HCT116 (cell line): Measurements from ENCODE around the gene CHTF8. TPM values are rescaled to one million over a fixed set of nuclear protein-coding genes. Genes with fewer than 3 reads are reported as not detected.

Experiments
- ATAC-seq: fragments of 200-7000 bp; cut with Tn5 transposase; 2 replicates; pipeline ENCODE4 v1.9.1; 2020; ENCODE audit warnings: mild to moderate bottlenecking, moderate library complexity
- BruUV-seq: library from RNA; stranded (reverse); fragments of 400-500 nt; replicated peaks from 2 replicates; lab custom pipeline; 2021; lab: Mats Ljungman, UMichigan
- CTCF ChIA-PET: fragments of 300-600 bp; sonication (Branson Sonifier 250); formaldehyde crosslinking; loops from one replicate; lab custom pipeline; 2021; ENCODE audit warnings: antibody characterized with exemption; lab: Charles Lee
- POLR2A ChIA-PET: fragments of 300-600, 350-600 bp; sonication (Branson Sonifier 250); formaldehyde crosslinking; loops from one replicate; lab custom pipeline; 2021; ENCODE audit warnings: antibody characterized with exemption; lab: Charles Lee
- RAD21 ChIA-PET, 2 experiments: fragments of 300-600 bp; sonication (Branson Sonifier 250); formaldehyde crosslinking; loops; one replicate each; lab custom pipeline; 2023; ENCODE audit warnings: low total read pairs in 2 of 2; ENCODE audit not compliant: uncharacterized antibody in 2 of 2, unreplicated experiment in 2 of 2, low non-redundant PET in 1 of 2; lab: Charles Lee
- DNase-seq: peaks from one replicate; pipeline ENCODE4 v3.0.0-alpha.2; 2010; ENCODE audit warnings: low read depth, low spot score
- H2AFZ ChIP-seq: fragments of 200-600 bp; shearing (Covaris generic), sonication (generic); 2 replicates; pipeline ENCODE4 v1.6.1; 2017; ENCODE audit warnings: low read depth, mixed run types, mixed read lengths, antibody characterized with exemption, low read length; ENCODE audit not compliant: poor library complexity, severe bottlenecking
- H3K27ac ChIP-seq: 2 replicates; pipeline ENCODE4 v1.5.1; 2012; ENCODE audit warnings: low read depth, low read length
- H3K27me3 ChIP-seq: fragments of 200-600 bp; sonication (generic); 2 replicates; pipeline ENCODE4 v1.6.1; 2016; ENCODE audit warnings: mixed run types, low read length, mixed read lengths; ENCODE audit not compliant: insufficient read depth
- H3K36me3 ChIP-seq, 2 experiments: fragments of 200-500 bp in 1 of 2; fragments of 200-600 bp in 1 of 2; sonication (Bioruptor generic) in 1 of 2; sonication (generic) in 1 of 2; 2 replicates each; pipeline versions ENCODE4 v1.5.1 to v1.6.1; 2014 to 2016; ENCODE audit warnings: low read length in 2 of 2, inconsistent platforms in 1 of 2, mixed read lengths in 1 of 2, mixed run types in 1 of 2; ENCODE audit not compliant: insufficient read depth in 2 of 2, control insufficient read depth in 1 of 2
- H3K4me1 ChIP-seq, 2 experiments: fragments of 200-600 bp in 1 of 2; sonication (generic) in 1 of 2; 2 replicates each; pipeline versions ENCODE4 v1.5.1 to v1.6.1; 2012 to 2017; ENCODE audit warnings: low read length in 2 of 2, inconsistent platforms in 1 of 2, mild to moderate bottlenecking in 1 of 2, mixed read lengths in 1 of 2, mixed run types in 1 of 2, moderate library complexity in 1 of 2; ENCODE audit not compliant: insufficient read depth in 2 of 2, control insufficient read depth in 1 of 2
- H3K4me2 ChIP-seq: fragments of 200-600 bp; sonication (generic); 2 replicates; pipeline ENCODE4 v1.6.1; 2017; ENCODE audit warnings: mixed run types, low read length, mixed read lengths
- H3K4me3 ChIP-seq, 2 experiments: fragments of 200-600 bp in 1 of 2; sonication (generic) in 1 of 2; replicated peaks in 1 of 2; 2 replicates each; pipeline ENCODE4 v1.5.1; 2011 to 2016; ENCODE audit warnings: low read length in 2 of 2, control low read depth in 1 of 2, low read depth in 1 of 2, mild to moderate bottlenecking in 1 of 2, mixed read lengths in 1 of 2, mixed run types in 1 of 2
- H3K79me2 ChIP-seq: fragments of 200-600 bp; sonication (generic); 2 replicates; pipeline ENCODE4 v1.6.1; 2017; ENCODE audit warnings: mild to moderate bottlenecking, mixed run types, low read length, moderate library complexity, mixed read lengths; ENCODE audit not compliant: insufficient read depth
- H3K9ac ChIP-seq: fragments of 200-600 bp; sonication (generic); 2 replicates; pipeline ENCODE4 v1.6.1; 2016; ENCODE audit warnings: low read length, mixed read lengths
- H3K9me2 ChIP-seq: fragments of 200-600 bp; sonication (generic), shearing (Covaris generic); 2 replicates; pipeline ENCODE4 v1.6.1; 2017; ENCODE audit warnings: mixed run types, mild to moderate bottlenecking, moderate library complexity; ENCODE audit not compliant: insufficient read depth
- H3K9me3 ChIP-seq, 2 experiments: fragments of 200-500 bp in 1 of 2; fragments of 200-600 bp in 1 of 2; sonication (Bioruptor generic) in 1 of 2; sonication (generic) in 1 of 2; 2 replicates each; pipeline ENCODE4 v1.6.1; 2014 to 2017; ENCODE audit warnings: low read length in 2 of 2, mixed read lengths in 2 of 2, inconsistent platforms in 1 of 2, low read depth in 1 of 2, mild to moderate bottlenecking in 1 of 2, mixed run types in 1 of 2, moderate library complexity in 1 of 2; ENCODE audit not compliant: control insufficient read depth in 1 of 2, insufficient read depth in 1 of 2
- H4K20me1 ChIP-seq: fragments of 200-600 bp; sonication (generic), shearing (Covaris generic); 2 replicates; pipeline ENCODE4 v1.6.1; 2017; ENCODE audit warnings: mixed run types, mild to moderate bottlenecking, moderate library complexity; ENCODE audit not compliant: insufficient read depth
- CBX3 ChIP-seq: IDR thresholded peaks from 2 replicates; pipeline ENCODE4 v1.6.1; 2012; ENCODE audit warnings: low read depth
- CEBPB ChIP-seq: IDR thresholded peaks from 2 replicates; pipeline ENCODE4 v1.6.1; 2012; ENCODE audit warnings: low read depth
- EGR1 ChIP-seq: IDR thresholded peaks from 2 replicates; pipeline ENCODE4 v1.6.1; 2012; ENCODE audit warnings: low read depth
- ELF1 ChIP-seq: IDR thresholded peaks from 2 replicates; pipeline ENCODE4 v1.6.1; 2012; ENCODE audit warnings: low read depth, borderline replicate concordance
- FOSL1 ChIP-seq: IDR thresholded peaks from 2 replicates; pipeline ENCODE4 v1.6.1; 2012; ENCODE audit warnings: low read depth
- JUND ChIP-seq: IDR thresholded peaks from 2 replicates; pipeline ENCODE4 v1.6.1; 2012
- POLR2A ChIP-seq: IDR thresholded peaks from 2 replicates; pipeline ENCODE4 v1.7.0; 2011; ENCODE audit warnings: borderline replicate concordance; ENCODE audit not compliant: insufficient read depth, insufficient read length; ENCODE audit errors: extremely low read depth
- POLR2AphosphoS5 ChIP-seq: IDR thresholded peaks from 2 replicates; pipeline ENCODE4 v1.6.1; 2011; ENCODE audit warnings: mild to moderate bottlenecking, low read depth, low read length, moderate library complexity
- SIN3A ChIP-seq: IDR thresholded peaks from 2 replicates; pipeline ENCODE4 v1.6.1; 2012; ENCODE audit warnings: low read depth
- SP1 ChIP-seq: IDR thresholded peaks from 2 replicates; pipeline ENCODE4 v1.6.1; 2012; ENCODE audit warnings: low read depth
- SRF ChIP-seq: IDR thresholded peaks from 2 replicates; pipeline ENCODE4 v1.6.1; 2012; ENCODE audit warnings: low read depth
- ZBTB33 ChIP-seq: IDR thresholded peaks from 2 replicates; pipeline ENCODE4 v1.6.1; 2011; ENCODE audit warnings: mild to moderate bottlenecking, low read length, moderate library complexity; ENCODE audit not compliant: insufficient replicate concordance; ENCODE audit errors: extremely low read depth
- ZFX ChIP-seq: fragments of 450-650 bp; IDR thresholded peaks from 2 replicates; pipeline ENCODE4 v1.6.1; 2017
- intact Hi-C: fragments of 100-400 bp; cut with micrococcal nuclease; formaldehyde crosslinking; loops from 2 replicates; pipeline ENCODE4 v1.10.0; 2022
- total RNA-seq: library from RNA; stranded (reverse); gene quantifications from one replicate; pipeline ENCODE4 v1.2.1, GENCODE V29; 2021; ENCODE audit not compliant: unreplicated experiment
- TF ChIP-seq, protein P1 (sequence below): IDR thresholded peaks from 2 replicates; pipeline ENCODE4 v1.6.1; 2012
- TF ChIP-seq, protein P2 (sequence below): IDR thresholded peaks from 2 replicates; pipeline ENCODE4 v1.6.1; 2012; ENCODE audit warnings: low read depth

CHTF8 gene
- total RNA-seq, 1 experiment from 2014 or later = 184 TPM

GRCh38 chr16:69131167-69131838 is 1.1 kb downstream of the CHTF8 start:
- no TSS peak for BruUV-seq
- 0 out of 2 replicates have a peak, but pooled peaks have one; percentile 18 for ATAC-seq
- DNase-seq = no peak
- H3K4me2 ChIP-seq = peak overlapping the region; percentile 91
- peak overlapping the region; percentile 96 for H3K27ac ChIP-seq
- ChIA-PET CTCF (no interaction called here), RAD21 (interaction anchor here in 1 of 2 experiments (0.6 kb wide), 1 partner anchor 58 kb away, joined by 3 read pairs; no protein-coding TSS in a partner anchor)
- intact Hi-C loops = no loop called here
- peaks cover 4 to 34% of the 10 kb centered on the region in 2 experiments for H3K36me3 ChIP-seq
- peaks cover 18% of the 10 kb centered on the region; the same call in 1 of the 2 replicates for H4K20me1 ChIP-seq
- H2AFZ ChIP-seq = no peak overlapping the region
- peak overlapping the region; percentile 88 to 99 for H3K4me3 ChIP-seq
- peaks cover 12 to 20% of the 10 kb centered on the region in 2 experiments; a peak in 3 of 4 replicates for H3K4me1 ChIP-seq
- no peaks in the 10 kb centered on the region for H3K9me2 ChIP-seq
- no peaks in the 10 kb centered on the region for H3K9me3 ChIP-seq
- TF ChIP-seq SRF (no peak), POLR2AphosphoS5 (no peak), SIN3A (no peak), EGR1 (no peak), CBX3 (no peak)
- TF ChIP-seq, protein P1, sequence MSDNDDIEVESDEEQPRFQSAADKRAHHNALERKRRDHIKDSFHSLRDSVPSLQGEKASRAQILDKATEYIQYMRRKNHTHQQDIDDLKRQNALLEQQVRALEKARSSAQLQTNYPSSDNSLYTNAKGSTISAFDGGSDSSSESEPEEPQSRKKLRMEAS = no peak
- TF ChIP-seq, all 23 proteins: peak for 0
- POLR2A ChIA-PET = interaction anchor here (0.6 kb wide), 1 partner anchor 178 kb away, joined by 3 read pairs; no protein-coding TSS in a partner anchor
- H3K79me2 ChIP-seq = peaks cover 98% of the 10 kb centered on the region
- H3K9ac ChIP-seq = peak overlapping the region; percentile 93
- H3K27me3 ChIP-seq = no peaks in the 10 kb centered on the region

DNA sequence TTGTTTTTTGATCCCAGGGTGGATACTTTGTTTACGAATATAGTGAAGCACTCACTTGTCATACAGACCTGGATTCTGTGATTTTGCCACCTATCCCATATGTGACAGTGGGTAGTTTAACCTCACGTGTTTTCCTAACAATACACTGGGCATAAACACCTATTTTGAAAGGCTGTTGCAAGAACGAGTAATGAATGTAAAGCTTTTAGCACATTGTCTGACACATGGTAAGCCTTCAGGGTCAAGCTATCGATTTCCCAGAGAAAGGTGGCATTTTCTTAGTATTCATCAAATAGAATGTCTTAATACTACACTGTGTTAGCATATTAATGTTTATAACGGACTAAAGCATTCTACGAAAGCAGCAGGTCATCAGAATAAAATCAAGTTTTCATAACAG is 1.9 kb downstream of the CHTF8 start:
- CTCF ChIA-PET = interaction anchor here (1.0 kb wide), 1 partner anchor 20 kb away, joined by 3 read pairs; no protein-coding TSS in a partner anchor
- peaks cover 98% of the 10 kb centered on the region for H3K79me2 ChIP-seq
- peak overlapping the region; percentile 93; the same call in 1 of the 2 replicates for H3K9ac ChIP-seq

More for the DNA sequence above, 1.9 kb downstream of the CHTF8 start:
- ATAC-seq (no peak), DNase-seq (no peak)
- TF ChIP-seq POLR2A (no peak), JUND (no peak), FOSL1 (no peak), POLR2AphosphoS5 (no peak), ZFX (no peak), ELF1 (no peak), CEBPB (no peak), SP1 (no peak), ZBTB33 (no peak)
- TF ChIP-seq, protein P2, sequence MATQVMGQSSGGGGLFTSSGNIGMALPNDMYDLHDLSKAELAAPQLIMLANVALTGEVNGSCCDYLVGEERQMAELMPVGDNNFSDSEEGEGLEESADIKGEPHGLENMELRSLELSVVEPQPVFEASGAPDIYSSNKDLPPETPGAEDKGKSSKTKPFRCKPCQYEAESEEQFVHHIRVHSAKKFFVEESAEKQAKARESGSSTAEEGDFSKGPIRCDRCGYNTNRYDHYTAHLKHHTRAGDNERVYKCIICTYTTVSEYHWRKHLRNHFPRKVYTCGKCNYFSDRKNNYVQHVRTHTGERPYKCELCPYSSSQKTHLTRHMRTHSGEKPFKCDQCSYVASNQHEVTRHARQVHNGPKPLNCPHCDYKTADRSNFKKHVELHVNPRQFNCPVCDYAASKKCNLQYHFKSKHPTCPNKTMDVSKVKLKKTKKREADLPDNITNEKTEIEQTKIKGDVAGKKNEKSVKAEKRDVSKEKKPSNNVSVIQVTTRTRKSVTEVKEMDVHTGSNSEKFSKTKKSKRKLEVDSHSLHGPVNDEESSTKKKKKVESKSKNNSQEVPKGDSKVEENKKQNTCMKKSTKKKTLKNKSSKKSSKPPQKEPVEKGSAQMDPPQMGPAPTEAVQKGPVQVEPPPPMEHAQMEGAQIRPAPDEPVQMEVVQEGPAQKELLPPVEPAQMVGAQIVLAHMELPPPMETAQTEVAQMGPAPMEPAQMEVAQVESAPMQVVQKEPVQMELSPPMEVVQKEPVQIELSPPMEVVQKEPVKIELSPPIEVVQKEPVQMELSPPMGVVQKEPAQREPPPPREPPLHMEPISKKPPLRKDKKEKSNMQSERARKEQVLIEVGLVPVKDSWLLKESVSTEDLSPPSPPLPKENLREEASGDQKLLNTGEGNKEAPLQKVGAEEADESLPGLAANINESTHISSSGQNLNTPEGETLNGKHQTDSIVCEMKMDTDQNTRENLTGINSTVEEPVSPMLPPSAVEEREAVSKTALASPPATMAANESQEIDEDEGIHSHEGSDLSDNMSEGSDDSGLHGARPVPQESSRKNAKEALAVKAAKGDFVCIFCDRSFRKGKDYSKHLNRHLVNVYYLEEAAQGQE = no peak
- H3K9me2 ChIP-seq = no peaks in the 10 kb centered on the region
- no peak overlapping the region for H3K27ac ChIP-seq
- intact Hi-C loops = no loop called here
- RAD21 ChIA-PET = no interaction called here
- H3K4me1 ChIP-seq = peaks cover 12 to 20% of the 10 kb centered on the region in 2 experiments; a peak in 3 of 4 replicates
- H3K4me3 ChIP-seq = no peak overlapping the region; a peak in 1 of 4 replicates
- H3K9me3 ChIP-seq = no peaks in the 10 kb centered on the region
- H2AFZ ChIP-seq = no peak overlapping the region
- H3K36me3 ChIP-seq = peaks cover 0 to 28% of the 10 kb centered on the region in 2 experiments; a peak in 3 of 4 replicates
- no peaks in the 10 kb centered on the region for H3K27me3 ChIP-seq
- TSS peak; percentile 32 for BruUV-seq
- peaks cover 12% of the 10 kb centered on the region; the same call in 1 of the 2 replicates for H4K20me1 ChIP-seq
- POLR2A ChIA-PET = no interaction called here
- peak overlapping the region; percentile 91 for H3K4me2 ChIP-seq
